ENCODE results near the gene HABP2. TPM values are rescaled to one million over a fixed set of nuclear protein-coding genes. Genes with fewer than 3 reads are reported as not detected.

The HABP2 gene
- total RNA-seq, 1 experiment from 2014 or later: 0.59 TPM

DNA sequence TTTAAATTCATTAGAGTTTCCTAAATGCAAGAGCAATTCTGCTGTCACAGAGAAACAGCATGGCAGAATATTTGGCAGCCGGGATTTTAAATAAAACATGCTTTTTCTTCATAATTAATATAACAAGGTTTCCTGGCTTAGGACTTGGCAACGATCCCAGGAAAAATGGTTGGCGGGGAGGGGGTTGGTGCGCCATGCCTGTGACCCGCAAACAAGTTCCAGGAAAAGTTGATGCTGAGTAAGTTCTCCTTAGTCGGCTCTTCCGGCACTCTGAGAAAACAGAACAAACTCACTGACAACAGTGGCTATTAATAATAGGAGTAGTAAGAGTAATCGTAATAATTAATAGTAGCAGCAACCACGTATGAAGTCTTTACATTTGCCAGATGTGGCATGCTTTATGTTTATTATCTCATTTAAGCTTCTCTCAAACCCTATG is 4.6 kb downstream of the HABP2 start:
- intact Hi-C loops (cut with micrococcal nuclease; ENCODE audit: unreplicated experiment): loop anchor here (10.0 kb wide), 1 partner anchor 173 kb away; no protein-coding TSS in a partner anchor
- H3K9me3 Mint-ChIP-seq (ENCODE audit: low read depth, unreplicated experiment): no peaks in the 10 kb centered on the region
- no TSS peak for BruUV-seq (replicated peaks)
- CTCF ChIA-PET: interaction anchor here (0.8 kb wide), 1 partner anchor 15 kb away, joined by 3 read pairs; no protein-coding TSS in a partner anchor
- H3K36me3 Mint-ChIP-seq (ENCODE audit: insufficient read depth, unreplicated experiment): no peaks in the 10 kb centered on the region
- TF ChIP-seq, protein P1, sequence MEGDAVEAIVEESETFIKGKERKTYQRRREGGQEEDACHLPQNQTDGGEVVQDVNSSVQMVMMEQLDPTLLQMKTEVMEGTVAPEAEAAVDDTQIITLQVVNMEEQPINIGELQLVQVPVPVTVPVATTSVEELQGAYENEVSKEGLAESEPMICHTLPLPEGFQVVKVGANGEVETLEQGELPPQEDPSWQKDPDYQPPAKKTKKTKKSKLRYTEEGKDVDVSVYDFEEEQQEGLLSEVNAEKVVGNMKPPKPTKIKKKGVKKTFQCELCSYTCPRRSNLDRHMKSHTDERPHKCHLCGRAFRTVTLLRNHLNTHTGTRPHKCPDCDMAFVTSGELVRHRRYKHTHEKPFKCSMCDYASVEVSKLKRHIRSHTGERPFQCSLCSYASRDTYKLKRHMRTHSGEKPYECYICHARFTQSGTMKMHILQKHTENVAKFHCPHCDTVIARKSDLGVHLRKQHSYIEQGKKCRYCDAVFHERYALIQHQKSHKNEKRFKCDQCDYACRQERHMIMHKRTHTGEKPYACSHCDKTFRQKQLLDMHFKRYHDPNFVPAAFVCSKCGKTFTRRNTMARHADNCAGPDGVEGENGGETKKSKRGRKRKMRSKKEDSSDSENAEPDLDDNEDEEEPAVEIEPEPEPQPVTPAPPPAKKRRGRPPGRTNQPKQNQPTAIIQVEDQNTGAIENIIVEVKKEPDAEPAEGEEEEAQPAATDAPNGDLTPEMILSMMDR (IDR thresholded peaks at IDR 0.05; ENCODE audit: unreplicated experiment): no peak
- H3K4me1 Mint-ChIP-seq (ENCODE audit: low read depth, unreplicated experiment): peaks cover 17% of the 10 kb centered on the region
- H3K27ac Mint-ChIP-seq (ENCODE audit: unreplicated experiment): no peak overlapping the region
- no peak for DNase-seq
- H3K27me3 Mint-ChIP-seq (ENCODE audit: unreplicated experiment): peaks cover 69% of the 10 kb centered on the region
- H3K4me3 Mint-ChIP-seq (ENCODE audit: low read depth, unreplicated experiment): no peak overlapping the region

DNA sequence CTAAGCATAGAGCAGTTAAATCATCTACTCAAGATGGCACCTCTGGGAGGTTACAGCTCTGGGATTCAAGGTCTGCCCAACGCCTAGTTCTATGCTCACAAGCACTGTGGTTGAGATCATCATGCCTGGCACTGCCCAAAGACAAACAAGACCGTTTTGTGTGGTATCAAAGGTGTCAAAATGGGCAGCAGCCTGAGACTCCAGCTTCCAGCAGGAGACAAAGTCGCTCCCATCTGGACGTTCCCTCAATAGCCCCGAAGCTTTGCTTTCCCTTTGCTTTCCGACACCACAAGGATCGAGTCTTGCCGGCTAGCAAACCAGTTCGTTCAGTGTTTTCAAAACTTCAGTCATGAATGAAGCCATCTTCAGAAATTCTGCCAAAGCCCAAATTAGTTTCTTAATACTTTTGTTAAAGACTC is 5.1 kb downstream of the HABP2 start:
- Mint-ChIP-seq H3K36me3 (ENCODE audit: insufficient read depth, unreplicated experiment) (no peaks in the 10 kb centered on the region), H3K27ac (ENCODE audit: unreplicated experiment) (no peak overlapping the region), H3K4me1 (ENCODE audit: low read depth, unreplicated experiment) (peaks cover 16% of the 10 kb centered on the region), H3K27me3 (ENCODE audit: unreplicated experiment) (peaks cover 68% of the 10 kb centered on the region), H3K4me3 (ENCODE audit: low read depth, unreplicated experiment) (no peak overlapping the region), H3K9me3 (ENCODE audit: low read depth, unreplicated experiment) (no peaks in the 10 kb centered on the region)
- CTCF ChIA-PET: interaction anchor here (0.8 kb wide), 1 partner anchor 15 kb away, joined by 3 read pairs; no protein-coding TSS in a partner anchor
- no TSS peak for BruUV-seq (replicated peaks)
- TF ChIP-seq, protein P1 (IDR thresholded peaks at IDR 0.05; ENCODE audit: unreplicated experiment): no peak
- intact Hi-C loops (cut with micrococcal nuclease; ENCODE audit: unreplicated experiment): loop anchor here (10.0 kb wide), 1 partner anchor 173 kb away; no protein-coding TSS in a partner anchor
- DNase-seq: no peak

- TF ChIP-seq, protein P1 (IDR thresholded peaks at IDR 0.05; ENCODE audit: unreplicated experiment): no peak
- no TSS peak for BruUV-seq (replicated peaks)
- intact Hi-C loops (cut with micrococcal nuclease; ENCODE audit: unreplicated experiment): loop anchor here (5.0 to 10.0 kb wide), 2 partner anchors 115 to 1083 kb away; no protein-coding TSS in a partner anchor
- no peaks in the 10 kb centered on the region for H3K36me3 Mint-ChIP-seq (ENCODE audit: insufficient read depth, unreplicated experiment)
- H3K9me3 Mint-ChIP-seq (ENCODE audit: low read depth, unreplicated experiment): no peaks in the 10 kb centered on the region
- H3K4me1 Mint-ChIP-seq (ENCODE audit: low read depth, unreplicated experiment): peaks cover 8% of the 10 kb centered on the region
- H3K27me3 Mint-ChIP-seq (ENCODE audit: unreplicated experiment): peaks cover 47% of the 10 kb centered on the region
- H3K4me3 Mint-ChIP-seq (ENCODE audit: low read depth, unreplicated experiment): no peak overlapping the region
- no peak for DNase-seq
- H3K27ac Mint-ChIP-seq (ENCODE audit: unreplicated experiment): no peak overlapping the region
- CTCF ChIA-PET: no interaction called here
These were observed 7.2 kb downstream of the HABP2 start for GRCh38 chr10:113560071-113560470.

DNA sequence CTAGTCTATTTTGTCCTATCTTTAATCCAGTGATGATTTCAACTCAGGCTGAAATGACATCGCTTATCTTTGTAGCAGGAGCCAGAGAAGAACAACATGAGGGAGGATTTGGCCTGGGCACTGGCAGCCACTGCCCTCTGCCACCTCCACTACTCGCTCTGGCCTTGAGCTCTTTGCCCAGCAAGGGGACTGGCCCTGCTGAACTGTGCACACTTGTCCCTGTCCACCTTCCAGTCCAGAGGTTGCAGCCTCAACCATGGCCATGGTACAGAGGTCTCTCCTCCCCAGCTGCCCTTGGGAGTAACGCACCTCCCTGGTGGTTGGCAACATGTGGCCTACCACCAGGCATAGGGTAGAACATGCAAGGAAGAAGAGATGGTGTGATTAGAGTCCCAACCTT is 8.4 kb downstream of the HABP2 start:
- H3K4me3 Mint-ChIP-seq (ENCODE audit: low read depth, unreplicated experiment): no peak overlapping the region
- H3K9me3 Mint-ChIP-seq (ENCODE audit: low read depth, unreplicated experiment): no peaks in the 10 kb centered on the region
- CTCF ChIA-PET: interaction anchor here (1.0 kb wide), 1 partner anchor 27 kb away, joined by 4 read pairs; no protein-coding TSS in a partner anchor
- peaks cover 52% of the 10 kb centered on the region for H3K27me3 Mint-ChIP-seq (ENCODE audit: unreplicated experiment)
- BruUV-seq (replicated peaks): no TSS peak
- H3K4me1 Mint-ChIP-seq (ENCODE audit: low read depth, unreplicated experiment): peaks cover 8% of the 10 kb centered on the region
- intact Hi-C loops (cut with micrococcal nuclease; ENCODE audit: unreplicated experiment): loop anchor here (5.0 to 10.0 kb wide), 2 partner anchors 116 to 1084 kb away; no protein-coding TSS in a partner anchor
- no peak for DNase-seq
- TF ChIP-seq, protein P1 (IDR thresholded peaks at IDR 0.05; ENCODE audit: unreplicated experiment): no peak
- no peaks in the 10 kb centered on the region for H3K36me3 Mint-ChIP-seq (ENCODE audit: insufficient read depth, unreplicated experiment)
- H3K27ac Mint-ChIP-seq (ENCODE audit: unreplicated experiment): no peak overlapping the region

Data from Calu3 (cell line).